Hematopoietic multipotent progenitor cell treated with erythropoietin and hydrocortisone succinate and interleukin-3 and kit ligand, for 8 days (in vitro differentiated cells): ENCODE results near the gene TAF8.
A peak's percentile ranks its signal among the peaks of the same experiment; 100 is the strongest.
"Not testable (repeated sequence)": the region's sequence is repeated elsewhere in the genome, so short reads cannot be mapped to it uniquely, and the experiment has no call there.

Source experiments
- DNase-seq: peaks from one replicate; pipeline ENCODE4 v3.0.0-alpha.2; 2015

The TAF8 gene

GRCh38 chr6:42029062-42029685, 21.1 kb upstream of the TAF8 start:
- DNase-seq = no peak

GRCh38 chr6:42029881-42030280, 20.4 kb upstream of the TAF8 start:
- no peak for DNase-seq

GRCh38 chr6:42030585-42031506, 19.5 kb upstream of the TAF8 start:
- peak; percentile 94 for DNase-seq

GRCh38 chr6:42032366-42032765, 18.0 kb upstream of the TAF8 start:
- no peak for DNase-seq

- not testable (repeated sequence) for DNase-seq
Observed at GRCh38 chr6:42037669-42038068, 12.7 kb upstream of the TAF8 start.

GRCh38 chr6:42038163-42038562, 12.2 kb upstream of the TAF8 start:
- no peak for DNase-seq

GRCh38 chr6:42038811-42039408, 11.4 kb upstream of the TAF8 start:
- peak; percentile 2 for DNase-seq

- DNase-seq = peak; percentile 52
Observed at GRCh38 chr6:42040856-42041480, 9.4 kb upstream of the TAF8 start.

- no peak for DNase-seq
Observed at GRCh38 chr6:42041481-42042053, 8.8 kb upstream of the TAF8 start.

GRCh38 chr6:42042108-42042507, 8.2 kb upstream of the TAF8 start:
- DNase-seq = no peak

GRCh38 chr6:42043787-42044475, 6.4 kb upstream of the TAF8 start:
- DNase-seq = peak; percentile 95

- peak; percentile 96 for DNase-seq
Observed at GRCh38 chr6:42045538-42046460, 4.5 kb upstream of the TAF8 start.

- DNase-seq = peak; percentile 51
Observed at GRCh38 chr6:42046464-42047212, 3.7 kb upstream of the TAF8 start.

- no peak for DNase-seq
Observed at GRCh38 chr6:42047213-42047590, 3.1 kb upstream of the TAF8 start.

GRCh38 chr6:42047790-42048405, 2.4 kb upstream of the TAF8 start:
- no peak for DNase-seq

- DNase-seq = no peak
Observed at GRCh38 chr6:42049116-42049809, 1.1 kb upstream of the TAF8 start.

- peak; percentile 64 for DNase-seq
Observed at GRCh38 chr6:42049948-42050296, 402 bp upstream of the TAF8 start.

- no peak for DNase-seq
Observed at GRCh38 chr6:42051268-42051653, 937 bp downstream of the TAF8 start.

- no peak for DNase-seq
Observed at GRCh38 chr6:42053601-42054000, 3.3 kb downstream of the TAF8 start.

GRCh38 chr6:42059743-42060142, 9.4 kb downstream of the TAF8 start:
- no peak for DNase-seq
